Liver (tissue), 9 donors: ENCODE results near the gene TMEM123. TPM values are rescaled to one million over a fixed set of nuclear protein-coding genes. Genes with fewer than 3 reads are reported as not detected.

Source experiments
- DNase-seq: peaks from one replicate; pipeline ENCODE4 v3.0.0-alpha.2; 2017; ENCODE audit warnings: low spot score
- H3K27ac ChIP-seq, 2 donors: one replicate each; pipeline ENCODE4 v1.7.0; 2013; ENCODE audit warnings: inconsistent platforms in 2 of 2, low read length in 2 of 2, control low read depth in 1 of 2, low read depth in 1 of 2, mild to moderate bottlenecking in 1 of 2
- H3K27me3 ChIP-seq, 4 donors: one replicate each; pipeline versions ENCODE4 v1.6.1 to v1.7.0; 2013; ENCODE audit warnings: low read length in 3 of 4, inconsistent platforms in 1 of 4, mild to moderate bottlenecking in 1 of 4, moderate library complexity in 1 of 4; ENCODE audit not compliant: control insufficient read depth in 4 of 4, insufficient read depth in 4 of 4
- H3K36me3 ChIP-seq, 4 donors: one replicate each; pipeline versions ENCODE4 v1.6.1 to v1.7.0; 2013; ENCODE audit warnings: low read length in 3 of 4, mild to moderate bottlenecking in 3 of 4, low read depth in 1 of 4, moderate library complexity in 1 of 4; ENCODE audit not compliant: control insufficient read depth in 4 of 4, insufficient read depth in 3 of 4
- H3K4me1 ChIP-seq, 4 donors: one replicate each; pipeline versions ENCODE4 v1.6.1 to v1.7.0; 2013; ENCODE audit warnings: low read length in 3 of 4, mild to moderate bottlenecking in 3 of 4, moderate library complexity in 1 of 4; ENCODE audit not compliant: control insufficient read depth in 4 of 4, insufficient read depth in 4 of 4
- H3K4me3 ChIP-seq, 3 donors: one replicate each; pipeline versions ENCODE4 v1.6.1 to v1.7.0; 2013; ENCODE audit warnings: low read length in 3 of 3, control low read depth in 1 of 3, low read depth in 1 of 3, mild to moderate bottlenecking in 1 of 3
- H3K9ac ChIP-seq, 2 donors: one replicate each; pipeline ENCODE4 v1.7.0; 2013; ENCODE audit warnings: low read length in 2 of 2, mild to moderate bottlenecking in 2 of 2, moderate library complexity in 2 of 2, control low read depth in 1 of 2, low read depth in 1 of 2
- H3K9me3 ChIP-seq, 4 donors: one replicate each; pipeline versions ENCODE4 v1.6.1 to v1.7.0; 2013; ENCODE audit warnings: low read length in 3 of 4; ENCODE audit not compliant: control insufficient read depth in 4 of 4
- CTCF ChIP-seq: fragments of 150-350 bp; IDR thresholded peaks from 2 replicates; pipeline ENCODE4 v1.5.1; 2017; ENCODE audit warnings: improper control_type of control experiment, low read depth, low read length; ENCODE audit not compliant: missing input control
- EGR1 ChIP-seq, 2 donors: IDR thresholded peaks; 2 replicates each; pipeline ENCODE4 v1.6.1; 2016 to 2018; ENCODE audit warnings: antibody characterized with exemption in 2 of 2, low read depth in 2 of 2
- FOXA1 ChIP-seq: IDR thresholded peaks from 2 replicates; pipeline ENCODE4 v1.6.1; 2016; ENCODE audit warnings: antibody characterized with exemption
- FOXA2 ChIP-seq: IDR thresholded peaks from 2 replicates; pipeline ENCODE4 v1.6.1; 2016; ENCODE audit warnings: antibody characterized with exemption
- GABPA ChIP-seq, 2 donors: IDR thresholded peaks in 1 of 2; conservative IDR thresholded peaks in 1 of 2; 2 replicates each; pipeline ENCODE4 v1.6.1; 2016; ENCODE audit warnings: antibody characterized with exemption in 2 of 2, mild to moderate bottlenecking in 1 of 2, moderate library complexity in 1 of 2
- HNF4A ChIP-seq, 2 donors: conservative IDR thresholded peaks; 2 replicates each; pipeline ENCODE4 v1.6.1; 2016; ENCODE audit warnings: antibody characterized with exemption in 2 of 2, mild to moderate bottlenecking in 2 of 2
- HNF4G ChIP-seq: IDR thresholded peaks from 2 replicates; pipeline ENCODE4 v1.6.1; 2016; ENCODE audit warnings: antibody characterized with exemption
- JUND ChIP-seq, 2 donors: IDR thresholded peaks; 2 replicates each; pipeline ENCODE4 v1.6.1; 2016; ENCODE audit warnings: antibody characterized with exemption in 2 of 2
- NR2F2 ChIP-seq: IDR thresholded peaks from 2 replicates; pipeline ENCODE4 v1.6.1; 2016; ENCODE audit warnings: antibody characterized with exemption
- RAD21 ChIP-seq, 2 donors: IDR thresholded peaks; 2 replicates each; pipeline ENCODE4 v1.6.1; 2016; ENCODE audit warnings: antibody characterized with exemption in 2 of 2, mild to moderate bottlenecking in 2 of 2
- RXRA ChIP-seq, 2 donors: IDR thresholded peaks; 2 replicates each; pipeline ENCODE4 v1.6.1; 2017 to 2018; ENCODE audit warnings: antibody characterized with exemption in 2 of 2, mild to moderate bottlenecking in 1 of 2
- SP1 ChIP-seq: IDR thresholded peaks from 2 replicates; pipeline ENCODE4 v1.6.1; 2018; ENCODE audit warnings: antibody characterized with exemption, mild to moderate bottlenecking
- WGBS: extraction: QIAGEN DNeasy Blood & Tissue Kit; methylation state at CpG from one replicate; pipeline ENCODE4 v1.1.7; 2013; 5-methylcytosine and 5-hydroxymethylcytosine counted together
- polyA plus RNA-seq, 2 donors: library from polyadenylated mRNA; stranded (reverse) in 1 of 2; unstranded in 1 of 2; fragments of 200-250 nt in 1 of 2; fragments of >200 nt in 1 of 2; fragmentation: Nextera tagmentation in 1 of 2; extraction: Ambion mirVana in 1 of 2; gene quantifications; one replicate each; pipeline versions ENCODE4 v1.2.1 to v1.2.3, GENCODE V29; 2013 to 2015
- total RNA-seq, 2 donors: library from RNA; depleted of rRNA; stranded (reverse); fragments of >200 nt; gene quantifications; one replicate each; pipeline ENCODE4 v1.2.3, GENCODE V29; 2014
- TF ChIP-seq, protein P1 (sequence below): IDR thresholded peaks from 2 replicates; pipeline ENCODE4 v1.6.1; 2016; ENCODE audit warnings: antibody characterized with exemption
- TF ChIP-seq, protein P2 (sequence below): IDR thresholded peaks from 2 replicates; pipeline ENCODE4 v1.6.1; 2016; ENCODE audit warnings: antibody characterized with exemption
- TF ChIP-seq, protein P3 (sequence below): IDR thresholded peaks from 2 replicates; pipeline ENCODE4 v1.6.1; 2016; ENCODE audit warnings: antibody characterized with exemption, mild to moderate bottlenecking
- donor health status: healthy.
- donor health status: healthy.
- donor health status: healthy.
- donor health status: healthy.
- donor health status: healthy.

The TMEM123 gene
- total and polyA plus RNA-seq, 4 donors, result 101 to 140 (median 107) TPM

GRCh38 chr11:102384419-102385079 is 68.0 kb downstream of the TMEM123 start (continued):
- no peak for TF ChIP-seq HNF4A (conservative IDR thresholded peaks at IDR 0.05)
- TF ChIP-seq, protein P1, sequence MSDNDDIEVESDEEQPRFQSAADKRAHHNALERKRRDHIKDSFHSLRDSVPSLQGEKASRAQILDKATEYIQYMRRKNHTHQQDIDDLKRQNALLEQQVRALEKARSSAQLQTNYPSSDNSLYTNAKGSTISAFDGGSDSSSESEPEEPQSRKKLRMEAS, result no peak
- TF ChIP-seq CTCF, result no peak
- no peak for TF ChIP-seq HNF4G
- TF ChIP-seq NR2F2, result no peak
- TF ChIP-seq RXRA (IDR thresholded peaks at IDR 0.05), result no peak

DNA sequence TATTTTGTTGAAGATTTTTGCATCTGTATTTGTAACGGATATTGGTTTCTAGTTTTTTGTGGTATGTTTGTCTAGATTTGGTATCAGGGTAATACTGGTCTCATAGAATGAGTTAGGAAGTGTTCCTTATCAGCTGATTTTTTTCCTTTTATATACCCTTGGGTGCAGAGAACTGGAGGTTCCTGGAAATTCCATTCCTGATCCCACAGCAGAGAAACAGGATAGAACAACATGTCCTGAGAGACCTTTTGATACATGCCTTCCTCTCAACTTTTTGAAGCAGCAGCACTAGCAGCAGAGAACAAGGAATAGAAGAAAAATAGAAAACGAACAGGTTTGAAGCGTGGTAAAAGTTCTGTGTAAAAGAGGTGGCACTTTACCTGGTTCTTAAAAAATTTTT is 68.7 kb downstream of the TMEM123 start:
- Histone ChIP-seq H3K9me3 (no peaks in the 10 kb centered on the region), H3K27me3 (no peaks in the 10 kb centered on the region), H3K4me1 (no peaks in the 10 kb centered on the region), H3K27ac (no peak overlapping the region), H3K36me3 (peaks cover 6 to 48% (median 21%) of the 10 kb centered on the region in 4 donors), H3K9ac (no peak overlapping the region), H3K4me3 (no peak overlapping the region)
- no peak for DNase-seq
- TF ChIP-seq NR2F2, result peak; percentile 67
- TF ChIP-seq, protein P2, sequence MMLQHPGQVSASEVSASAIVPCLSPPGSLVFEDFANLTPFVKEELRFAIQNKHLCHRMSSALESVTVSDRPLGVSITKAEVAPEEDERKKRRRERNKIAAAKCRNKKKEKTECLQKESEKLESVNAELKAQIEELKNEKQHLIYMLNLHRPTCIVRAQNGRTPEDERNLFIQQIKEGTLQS, result no peak
- 89% methylated on average over 3 of the region's 3 CpGs for WGBS

GRCh38 chr11:102382384-102382783 is 70.2 kb downstream of the TMEM123 start:
- no peaks in the 10 kb centered on the region for H3K4me1 ChIP-seq
- WGBS, result 90% methylated on average over 3 of the region's 3 CpGs
- H3K27me3 ChIP-seq, result no peaks in the 10 kb centered on the region
- H3K4me3 ChIP-seq, result no peak overlapping the region
- H3K9ac ChIP-seq, result no peak overlapping the region
- TF ChIP-seq NR2F2, result no peak
- TF ChIP-seq JUND (IDR thresholded peaks at IDR 0.05), result no peak
- TF ChIP-seq, protein P1, result no peak
- no peak for TF ChIP-seq FOXA2
- TF ChIP-seq RAD21 (IDR thresholded peaks at IDR 0.05), result no peak
- no peak for TF ChIP-seq FOXA1
- no peak for TF ChIP-seq GABPA (IDR thresholded peaks at IDR 0.05 in 1 of 2, conservative IDR thresholded peaks at IDR 0.05 in 1 of 2)
- TF ChIP-seq, protein P3, sequence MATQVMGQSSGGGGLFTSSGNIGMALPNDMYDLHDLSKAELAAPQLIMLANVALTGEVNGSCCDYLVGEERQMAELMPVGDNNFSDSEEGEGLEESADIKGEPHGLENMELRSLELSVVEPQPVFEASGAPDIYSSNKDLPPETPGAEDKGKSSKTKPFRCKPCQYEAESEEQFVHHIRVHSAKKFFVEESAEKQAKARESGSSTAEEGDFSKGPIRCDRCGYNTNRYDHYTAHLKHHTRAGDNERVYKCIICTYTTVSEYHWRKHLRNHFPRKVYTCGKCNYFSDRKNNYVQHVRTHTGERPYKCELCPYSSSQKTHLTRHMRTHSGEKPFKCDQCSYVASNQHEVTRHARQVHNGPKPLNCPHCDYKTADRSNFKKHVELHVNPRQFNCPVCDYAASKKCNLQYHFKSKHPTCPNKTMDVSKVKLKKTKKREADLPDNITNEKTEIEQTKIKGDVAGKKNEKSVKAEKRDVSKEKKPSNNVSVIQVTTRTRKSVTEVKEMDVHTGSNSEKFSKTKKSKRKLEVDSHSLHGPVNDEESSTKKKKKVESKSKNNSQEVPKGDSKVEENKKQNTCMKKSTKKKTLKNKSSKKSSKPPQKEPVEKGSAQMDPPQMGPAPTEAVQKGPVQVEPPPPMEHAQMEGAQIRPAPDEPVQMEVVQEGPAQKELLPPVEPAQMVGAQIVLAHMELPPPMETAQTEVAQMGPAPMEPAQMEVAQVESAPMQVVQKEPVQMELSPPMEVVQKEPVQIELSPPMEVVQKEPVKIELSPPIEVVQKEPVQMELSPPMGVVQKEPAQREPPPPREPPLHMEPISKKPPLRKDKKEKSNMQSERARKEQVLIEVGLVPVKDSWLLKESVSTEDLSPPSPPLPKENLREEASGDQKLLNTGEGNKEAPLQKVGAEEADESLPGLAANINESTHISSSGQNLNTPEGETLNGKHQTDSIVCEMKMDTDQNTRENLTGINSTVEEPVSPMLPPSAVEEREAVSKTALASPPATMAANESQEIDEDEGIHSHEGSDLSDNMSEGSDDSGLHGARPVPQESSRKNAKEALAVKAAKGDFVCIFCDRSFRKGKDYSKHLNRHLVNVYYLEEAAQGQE, result no peak
- TF ChIP-seq SP1, result no peak
- TF ChIP-seq, protein P2, result no peak
- TF ChIP-seq EGR1 (IDR thresholded peaks at IDR 0.05; ENCODE audit: low read depth in 2 of 2), result no peak
- no peak for TF ChIP-seq HNF4A (conservative IDR thresholded peaks at IDR 0.05)
- peaks cover 6 to 54% (median 28%) of the 10 kb centered on the region in 4 donors for H3K36me3 ChIP-seq
- no peak for DNase-seq
- H3K27ac ChIP-seq, result no peak overlapping the region
- H3K9me3 ChIP-seq, result no peaks in the 10 kb centered on the region
